ENCODE data around the gene SH3PXD2B.

DNA sequence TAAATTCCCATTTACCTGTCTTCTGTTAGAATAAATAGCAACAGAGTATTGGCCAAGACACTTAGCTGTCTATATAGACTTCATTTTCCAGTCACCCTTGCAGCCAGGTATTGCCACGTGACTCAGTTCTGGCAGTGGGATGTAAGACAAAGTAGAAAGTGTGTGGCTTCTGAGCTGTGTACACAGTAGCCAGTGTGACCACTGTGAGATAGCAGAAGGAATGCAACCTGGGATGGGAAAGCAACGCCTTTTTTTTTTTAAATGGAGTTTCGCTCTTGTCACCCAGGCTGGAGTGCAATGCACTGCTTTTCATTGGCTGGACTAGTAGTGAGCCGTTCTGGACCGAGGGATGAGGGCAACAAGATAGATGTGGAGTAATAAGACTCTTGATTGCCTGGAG is 106.2 kb downstream of the SH3PXD2B start:
- TF ChIP-seq YY1 (IDR thresholded peaks at IDR 0.05; ENCODE audit: low read depth, low read length) (no peak), MEF2A (IDR thresholded peaks at IDR 0.05; ENCODE audit: insufficient read depth, low read depth, low read length) (no peak), CTCF (IDR thresholded peaks at IDR 0.05 in 2 of 3, conservative IDR thresholded peaks at IDR 0.05 in 1 of 3; ENCODE audit: control insufficient read depth in 2 of 3, extremely low read depth in 1 of 3, insufficient read depth in 1 of 3, low read depth in 3 of 3, low read length in 3 of 3) (no peak), SIN3A (IDR thresholded peaks at IDR 0.05; ENCODE audit: low read depth, low read length) (no peak), ZNF384 (IDR thresholded peaks at IDR 0.05; ENCODE audit: borderline replicate concordance, low read depth, low read length) (no peak), EZH2 (IDR thresholded peaks at IDR 0.05; ENCODE audit: borderline replicate concordance, control insufficient read depth, low read depth, low read length) (no peak), BACH1 (IDR thresholded peaks at IDR 0.05; ENCODE audit: borderline replicate concordance) (no peak)
- TF ChIP-seq, protein P1, sequence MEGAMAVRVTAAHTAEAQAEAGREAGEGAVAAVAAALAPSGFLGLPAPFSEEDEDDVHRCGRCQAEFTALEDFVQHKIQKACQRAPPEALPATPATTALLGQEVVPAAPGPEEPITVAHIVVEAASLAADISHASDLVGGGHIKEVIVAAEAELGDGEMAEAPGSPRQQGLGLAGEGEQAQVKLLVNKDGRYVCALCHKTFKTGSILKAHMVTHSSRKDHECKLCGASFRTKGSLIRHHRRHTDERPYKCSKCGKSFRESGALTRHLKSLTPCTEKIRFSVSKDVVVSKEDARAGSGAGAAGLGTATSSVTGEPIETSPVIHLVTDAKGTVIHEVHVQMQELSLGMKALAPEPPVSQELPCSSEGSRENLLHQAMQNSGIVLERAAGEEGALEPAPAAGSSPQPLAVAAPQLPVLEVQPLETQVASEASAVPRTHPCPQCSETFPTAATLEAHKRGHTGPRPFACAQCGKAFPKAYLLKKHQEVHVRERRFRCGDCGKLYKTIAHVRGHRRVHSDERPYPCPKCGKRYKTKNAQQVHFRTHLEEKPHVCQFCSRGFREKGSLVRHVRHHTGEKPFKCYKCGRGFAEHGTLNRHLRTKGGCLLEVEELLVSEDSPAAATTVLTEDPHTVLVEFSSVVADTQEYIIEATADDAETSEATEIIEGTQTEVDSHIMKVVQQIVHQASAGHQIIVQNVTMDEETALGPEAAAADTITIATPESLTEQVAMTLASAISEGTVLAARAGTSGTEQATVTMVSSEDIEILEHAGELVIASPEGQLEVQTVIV (IDR thresholded peaks at IDR 0.05; ENCODE audit: borderline replicate concordance, partially characterized antibody): no peak
- TF ChIP-seq, protein P2, sequence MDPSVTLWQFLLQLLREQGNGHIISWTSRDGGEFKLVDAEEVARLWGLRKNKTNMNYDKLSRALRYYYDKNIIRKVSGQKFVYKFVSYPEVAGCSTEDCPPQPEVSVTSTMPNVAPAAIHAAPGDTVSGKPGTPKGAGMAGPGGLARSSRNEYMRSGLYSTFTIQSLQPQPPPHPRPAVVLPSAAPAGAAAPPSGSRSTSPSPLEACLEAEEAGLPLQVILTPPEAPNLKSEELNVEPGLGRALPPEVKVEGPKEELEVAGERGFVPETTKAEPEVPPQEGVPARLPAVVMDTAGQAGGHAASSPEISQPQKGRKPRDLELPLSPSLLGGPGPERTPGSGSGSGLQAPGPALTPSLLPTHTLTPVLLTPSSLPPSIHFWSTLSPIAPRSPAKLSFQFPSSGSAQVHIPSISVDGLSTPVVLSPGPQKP (IDR thresholded peaks at IDR 0.05; ENCODE audit: low read depth, low read length): no peak

Measured in GM12878 (cell line).